ENCODE data around the gene WWOX. TPM values are rescaled to one million over a fixed set of nuclear protein-coding genes. Genes with fewer than 3 reads are reported as not detected.

Gene WWOX
- total and polyA plus RNA-seq, 2 donors (not counting 1 experiment from before 2014, with no cell fraction given) = 10.5 to 42.3 TPM

DNA sequence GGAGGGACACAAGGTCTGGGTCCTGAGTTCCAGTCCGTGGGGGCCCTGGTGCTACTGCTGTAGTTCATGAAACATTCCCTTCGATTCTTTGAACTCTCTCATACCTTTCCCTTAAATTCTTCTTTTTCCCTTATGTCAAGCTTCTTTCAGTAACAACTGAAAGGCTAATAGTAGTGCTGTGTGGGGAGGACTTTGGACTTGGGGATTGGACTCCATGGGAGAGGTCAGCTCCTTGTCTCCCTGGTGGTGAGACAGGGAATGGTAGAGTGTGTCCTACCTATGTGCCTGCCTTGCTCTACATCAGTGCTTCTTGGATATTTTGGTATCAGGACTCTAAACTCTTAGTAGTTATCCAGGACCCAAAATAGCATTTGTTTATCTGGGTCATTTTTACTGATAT lies 628.1 kb downstream of the WWOX start:
- TF ChIP-seq EZH2 (IDR thresholded peaks at IDR 0.05; ENCODE audit: borderline replicate concordance, insufficient read depth, low read depth, low read length, poor library complexity, severe bottlenecking) (no peak), CTCF (IDR thresholded peaks at IDR 0.05) (no peak)
- Histone ChIP-seq H2AFZ (ENCODE audit: insufficient read depth, low read depth, low read length, poor library complexity, severe bottlenecking) (no peak overlapping the region), H4K20me1 (ENCODE audit: control insufficient read depth, insufficient read depth, low read length, poor library complexity, severe bottlenecking) (no peaks in the 10 kb centered on the region), H3K79me2 (ENCODE audit: control insufficient read depth, insufficient read depth, low read length) (no peaks in the 10 kb centered on the region), H3K4me1 (ENCODE audit: control insufficient read depth in 2 of 2, insufficient read depth in 2 of 2, low read length in 2 of 2) (peaks cover 13 to 15% of the 10 kb centered on the region in 2 donors), H3K27me3 (replicated peaks in 1 of 4; ENCODE audit: control extremely low read depth in 1 of 4, control insufficient read depth in 3 of 4, insufficient read depth in 4 of 4, low read length in 3 of 4) (no peaks in the 10 kb centered on the region), H3K9me3 (ENCODE audit: control extremely low read depth in 1 of 3, control insufficient read depth in 2 of 3, insufficient read depth in 1 of 3, low read length in 2 of 3) (no peaks in the 10 kb centered on the region), H3K4me2 (replicated peaks; ENCODE audit: low read depth, low read length, poor library complexity, severe bottlenecking) (no peak overlapping the region), H3K27ac (ENCODE audit: low read length in 2 of 2) (no peak overlapping the region), H3K9ac (ENCODE audit: low read length) (no peak overlapping the region), H3K4me3 (ENCODE audit: control extremely low read depth in 1 of 5, extremely low read depth in 1 of 5, insufficient read depth in 1 of 5, low read depth in 2 of 5, low read length in 4 of 5) (no peak overlapping the region), H3K36me3 (replicated peaks in 1 of 2; ENCODE audit: control extremely low read depth in 1 of 2, control insufficient read depth in 1 of 2, extremely low read depth in 1 of 2, insufficient read depth in 2 of 2, low read length in 1 of 2) (no peaks in the 10 kb centered on the region)
- ChIA-PET CTCF (no interaction called here), POLR2A (no interaction called here)
- Mint-ChIP-seq H3K4me3 (no peak overlapping the region), H3K27me3 (no peaks in the 10 kb centered on the region), H3K4me1 (peaks cover 25% of the 10 kb centered on the region), H3K9me3 (ENCODE audit: insufficient read depth) (peaks cover 3% of the 10 kb centered on the region), H3K27ac (no peak overlapping the region)
- no peak for ATAC-seq (ENCODE audit: low read depth)
- intact Hi-C loops (cut with micrococcal nuclease) = no loop called here
- no peak for DNase-seq
- no CpG with 5 or more reads among the region's 2 CpGs for WGBS (ENCODE audit: insufficient coverage)

GRCh38 chr16:78729687-78730086 lies 630.2 kb downstream of the WWOX start:
- no peak overlapping the region for H3K4me3 ChIP-seq (ENCODE audit: control extremely low read depth in 1 of 5, extremely low read depth in 1 of 5, insufficient read depth in 1 of 5, low read depth in 2 of 5, low read length in 4 of 5)
- ATAC-seq (ENCODE audit: low read depth) (no peak), DNase-seq (no peak)
- CTCF ChIA-PET = interaction anchor here (1.6 kb wide), 1 partner anchor 41 kb away, joined by 4 read pairs; no protein-coding TSS in a partner anchor
- Mint-ChIP-seq H3K4me1 (peaks cover 29% of the 10 kb centered on the region), H3K4me3 (no peak overlapping the region), H3K9me3 (ENCODE audit: insufficient read depth) (peaks cover 3% of the 10 kb centered on the region), H3K27ac (no peak overlapping the region), H3K27me3 (no peaks in the 10 kb centered on the region)
- no peak for TF ChIP-seq EZH2 (IDR thresholded peaks at IDR 0.05; ENCODE audit: borderline replicate concordance, insufficient read depth, low read depth, low read length, poor library complexity, severe bottlenecking)
- no peak overlapping the region for H3K4me2 ChIP-seq (replicated peaks; ENCODE audit: low read depth, low read length, poor library complexity, severe bottlenecking)
- H4K20me1 ChIP-seq (ENCODE audit: control insufficient read depth, insufficient read depth, low read length, poor library complexity, severe bottlenecking) = no peaks in the 10 kb centered on the region
- H3K4me1 ChIP-seq (ENCODE audit: control insufficient read depth in 2 of 2, insufficient read depth in 2 of 2, low read length in 2 of 2) = peaks cover 13 to 18% of the 10 kb centered on the region in 2 donors
- intact Hi-C loops (cut with micrococcal nuclease) = no loop called here
- no peaks in the 10 kb centered on the region for H3K36me3 ChIP-seq (replicated peaks in 1 of 2; ENCODE audit: control extremely low read depth in 1 of 2, control insufficient read depth in 1 of 2, extremely low read depth in 1 of 2, insufficient read depth in 2 of 2, low read length in 1 of 2)
- WGBS (ENCODE audit: insufficient coverage) = no CpG with 5 or more reads among the region's 2 CpGs
- H3K27ac ChIP-seq (ENCODE audit: low read length in 2 of 2) = no peak overlapping the region
- no peak overlapping the region for H3K9ac ChIP-seq (ENCODE audit: low read length)
- H3K79me2 ChIP-seq (ENCODE audit: control insufficient read depth, insufficient read depth, low read length) = no peaks in the 10 kb centered on the region
- H3K27me3 ChIP-seq (replicated peaks in 1 of 4; ENCODE audit: control extremely low read depth in 1 of 4, control insufficient read depth in 3 of 4, insufficient read depth in 4 of 4, low read length in 3 of 4) = no peaks in the 10 kb centered on the region
- POLR2A ChIA-PET = no interaction called here
- peaks cover 0 to 2% (median 0%) of the 10 kb centered on the region in 3 donors for H3K9me3 ChIP-seq (ENCODE audit: control extremely low read depth in 1 of 3, control insufficient read depth in 2 of 3, insufficient read depth in 1 of 3, low read length in 2 of 3)
- H2AFZ ChIP-seq (ENCODE audit: insufficient read depth, low read depth, low read length, poor library complexity, severe bottlenecking) = no peak overlapping the region
